ENCODE results near the gene NSF. TPM values are rescaled to one million over a fixed set of nuclear protein-coding genes. Genes with fewer than 3 reads are reported as not detected.

The NSF gene
- total RNA-seq, 1 donor, result 18.7 TPM

GRCh38 chr17:46726206-46726605, 135.7 kb downstream of the NSF start:
- H3K4me1 ChIP-seq (ENCODE audit: insufficient read depth, low read length), result no peaks in the 10 kb centered on the region
- no peaks in the 10 kb centered on the region for H3K9me3 ChIP-seq (ENCODE audit: low read depth, low read length)
- no peaks in the 10 kb centered on the region for H3K27me3 ChIP-seq (ENCODE audit: insufficient read depth, low read length)
- H3K4me3 ChIP-seq (ENCODE audit: low read length), result no peak overlapping the region

GRCh38 chr17:46727572-46728348, 137.3 kb downstream of the NSF start:
- H3K9me3 ChIP-seq (ENCODE audit: low read depth, low read length), result no peaks in the 10 kb centered on the region
- H3K27me3 ChIP-seq (ENCODE audit: insufficient read depth, low read length), result no peaks in the 10 kb centered on the region
- no peak overlapping the region for H3K4me3 ChIP-seq (ENCODE audit: low read length)
- no peaks in the 10 kb centered on the region for H3K4me1 ChIP-seq (ENCODE audit: insufficient read depth, low read length)

- no peak overlapping the region for H3K4me3 ChIP-seq (ENCODE audit: low read length)
- H3K4me1 ChIP-seq (ENCODE audit: insufficient read depth, low read length), result no peaks in the 10 kb centered on the region
- no peaks in the 10 kb centered on the region for H3K9me3 ChIP-seq (ENCODE audit: low read depth, low read length)
- no peaks in the 10 kb centered on the region for H3K27me3 ChIP-seq (ENCODE audit: insufficient read depth, low read length)
These were observed 139.6 kb downstream of the NSF start for GRCh38 chr17:46730026-46730425.

DNA sequence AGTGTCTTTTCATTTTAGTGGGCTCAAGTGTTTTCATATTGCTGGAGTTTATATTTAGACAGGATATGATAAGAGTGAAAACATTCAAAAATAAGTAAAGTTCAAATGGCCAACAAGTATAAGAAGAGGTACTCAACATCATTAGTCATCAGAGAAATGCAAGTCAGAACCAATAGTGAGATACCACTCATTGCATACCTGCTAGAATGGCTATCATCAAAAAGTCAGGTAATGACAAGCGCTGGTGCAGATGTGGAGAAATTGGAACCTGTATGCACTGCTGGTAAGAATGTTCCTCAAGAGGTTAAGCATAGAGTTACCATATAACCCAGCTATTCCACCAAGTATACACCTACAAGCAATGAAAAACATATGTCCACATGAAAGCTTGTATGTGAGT, 140.2 kb downstream of the NSF start:
- peaks cover 2% of the 10 kb centered on the region for H3K4me1 ChIP-seq (ENCODE audit: insufficient read depth, low read length)
- H3K4me3 ChIP-seq (ENCODE audit: low read length), result no peak overlapping the region
- no peaks in the 10 kb centered on the region for H3K27me3 ChIP-seq (ENCODE audit: insufficient read depth, low read length)
- no peaks in the 10 kb centered on the region for H3K9me3 ChIP-seq (ENCODE audit: low read depth, low read length)

- Histone ChIP-seq H3K4me3 (ENCODE audit: low read length) (no peak overlapping the region), H3K9me3 (ENCODE audit: low read depth, low read length) (no peaks in the 10 kb centered on the region), H3K27me3 (ENCODE audit: insufficient read depth, low read length) (no peaks in the 10 kb centered on the region), H3K4me1 (ENCODE audit: insufficient read depth, low read length) (peaks cover 5% of the 10 kb centered on the region)
These were observed 141.7 kb downstream of the NSF start for GRCh38 chr17:46732160-46732559.

DNA sequence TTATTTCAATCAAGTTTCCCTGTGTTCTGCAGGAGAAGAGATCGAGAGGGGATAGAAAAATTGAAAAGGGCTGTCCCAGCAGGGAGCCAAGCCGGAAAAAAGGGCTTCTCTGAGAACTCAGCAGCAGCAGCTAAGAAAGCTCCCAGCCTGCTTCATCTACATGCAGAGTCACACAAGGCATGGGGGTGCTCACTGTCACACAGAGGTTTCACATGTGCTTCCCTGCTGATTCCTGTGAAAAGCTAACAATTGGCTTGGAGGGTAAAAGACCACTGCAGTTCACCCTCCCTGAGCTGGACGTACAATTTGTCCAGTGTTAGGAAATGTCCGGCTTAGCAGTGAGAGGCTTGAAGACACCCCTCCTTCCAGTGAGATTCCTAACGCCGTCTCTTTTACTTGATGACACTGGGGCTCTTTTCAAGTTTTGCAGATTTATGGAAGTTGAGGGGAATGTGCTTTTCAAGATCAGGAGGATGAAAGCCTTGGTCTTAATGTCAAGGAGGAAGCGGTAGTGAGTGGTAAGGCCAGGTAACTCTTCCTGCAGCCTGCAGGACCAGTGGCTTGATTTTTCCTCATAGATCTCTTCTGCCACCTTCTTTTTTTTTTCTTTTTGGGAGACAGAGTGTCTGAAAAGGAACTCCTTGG, 142.4 kb downstream of the NSF start:
- Histone ChIP-seq H3K9me3 (ENCODE audit: low read depth, low read length) (no peaks in the 10 kb centered on the region), H3K4me3 (ENCODE audit: low read length) (no peak overlapping the region), H3K4me1 (ENCODE audit: insufficient read depth, low read length) (peaks cover 5% of the 10 kb centered on the region), H3K27me3 (ENCODE audit: insufficient read depth, low read length) (no peaks in the 10 kb centered on the region)

GRCh38 chr17:46733837-46734475, 143.5 kb downstream of the NSF start:
- Histone ChIP-seq H3K27me3 (ENCODE audit: insufficient read depth, low read length) (no peaks in the 10 kb centered on the region), H3K4me3 (ENCODE audit: low read length) (no peak overlapping the region), H3K9me3 (ENCODE audit: low read depth, low read length) (no peaks in the 10 kb centered on the region), H3K4me1 (ENCODE audit: insufficient read depth, low read length) (peaks cover 5% of the 10 kb centered on the region)

DNA sequence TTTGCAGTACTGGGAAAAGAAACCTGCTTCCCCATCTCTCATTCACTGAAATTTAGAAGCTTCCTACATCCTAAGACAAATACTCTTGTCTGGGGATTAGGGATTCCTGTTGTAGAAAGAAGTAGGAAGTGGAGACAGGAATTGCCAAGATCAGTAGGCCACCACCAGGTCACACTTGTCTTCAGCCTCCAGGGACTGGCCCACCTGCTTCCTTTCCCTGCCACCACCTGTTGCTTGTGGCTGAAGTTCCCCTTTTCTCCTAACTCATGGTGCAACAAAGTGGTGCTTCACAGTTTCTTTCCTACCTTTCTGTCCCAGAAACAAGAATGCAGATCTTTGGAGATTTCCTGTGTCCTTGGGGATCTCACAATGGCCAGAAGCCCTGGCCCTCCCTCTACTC, 145.6 kb downstream of the NSF start:
- no peak overlapping the region for H3K4me3 ChIP-seq (ENCODE audit: low read length)
- H3K27me3 ChIP-seq (ENCODE audit: insufficient read depth, low read length), result no peaks in the 10 kb centered on the region
- H3K4me1 ChIP-seq (ENCODE audit: insufficient read depth, low read length), result peaks cover 5% of the 10 kb centered on the region
- H3K9me3 ChIP-seq (ENCODE audit: low read depth, low read length), result no peaks in the 10 kb centered on the region

- Histone ChIP-seq H3K27me3 (ENCODE audit: insufficient read depth, low read length) (no peaks in the 10 kb centered on the region), H3K4me3 (ENCODE audit: low read length) (no peak overlapping the region), H3K9me3 (ENCODE audit: low read depth, low read length) (no peaks in the 10 kb centered on the region), H3K4me1 (ENCODE audit: insufficient read depth, low read length) (peaks cover 5% of the 10 kb centered on the region)
These were observed 146.9 kb downstream of the NSF start for GRCh38 chr17:46737326-46737725.

DNA sequence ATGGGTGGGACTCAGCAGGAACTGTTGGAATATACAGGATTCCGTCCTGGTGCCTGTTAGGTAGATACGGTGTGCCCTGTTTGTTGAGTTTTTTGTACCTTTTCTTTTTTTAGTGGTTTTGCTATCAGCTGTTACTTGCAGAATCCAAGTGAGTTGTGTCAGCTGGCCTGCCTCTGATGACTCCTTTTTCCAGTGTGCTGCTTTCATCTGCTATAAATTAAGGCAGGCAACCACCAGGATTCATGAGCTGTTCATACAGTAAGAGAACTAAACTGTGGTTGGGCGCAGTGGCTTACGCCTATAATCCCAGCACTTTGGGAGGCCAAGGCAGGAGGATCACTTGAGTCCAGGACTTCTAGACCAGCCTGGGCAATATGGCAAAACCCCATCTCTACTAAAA, 148.1 kb downstream of the NSF start:
- no peaks in the 10 kb centered on the region for H3K9me3 ChIP-seq (ENCODE audit: low read depth, low read length)
- peaks cover 5% of the 10 kb centered on the region for H3K4me1 ChIP-seq (ENCODE audit: insufficient read depth, low read length)
- no peak overlapping the region for H3K4me3 ChIP-seq (ENCODE audit: low read length)
- H3K27me3 ChIP-seq (ENCODE audit: insufficient read depth, low read length), result no peaks in the 10 kb centered on the region

DNA sequence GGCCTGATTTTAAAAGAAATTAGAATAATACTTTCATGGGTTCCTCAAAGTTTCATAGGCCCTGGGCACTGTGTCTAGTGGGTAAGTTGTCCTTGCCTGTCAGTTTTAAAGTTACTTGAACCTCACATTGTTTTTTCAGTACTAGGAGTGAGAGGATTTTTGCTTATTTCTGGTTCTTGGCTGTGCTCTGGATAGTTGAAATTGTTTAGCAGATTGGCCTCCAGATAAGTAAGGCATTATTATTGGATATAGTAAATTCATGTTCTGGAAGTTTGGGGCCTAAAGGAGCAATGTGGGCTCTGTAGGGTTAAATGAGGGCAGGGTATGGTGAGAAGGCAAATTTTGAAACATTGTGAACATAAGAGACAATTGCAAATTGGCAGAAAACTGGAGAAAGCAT, 149.5 kb downstream of the NSF start:
- Histone ChIP-seq H3K27me3 (ENCODE audit: insufficient read depth, low read length) (no peaks in the 10 kb centered on the region), H3K9me3 (ENCODE audit: low read depth, low read length) (no peaks in the 10 kb centered on the region), H3K4me3 (ENCODE audit: low read length) (no peak overlapping the region), H3K4me1 (ENCODE audit: insufficient read depth, low read length) (peaks cover 5% of the 10 kb centered on the region)

- Histone ChIP-seq H3K27me3 (ENCODE audit: insufficient read depth, low read length) (no peaks in the 10 kb centered on the region), H3K4me3 (ENCODE audit: low read length) (no peak overlapping the region), H3K4me1 (ENCODE audit: insufficient read depth, low read length) (no peaks in the 10 kb centered on the region), H3K9me3 (ENCODE audit: low read depth, low read length) (no peaks in the 10 kb centered on the region)
These were observed 150.8 kb downstream of the NSF start for GRCh38 chr17:46741122-46741730.

DNA sequence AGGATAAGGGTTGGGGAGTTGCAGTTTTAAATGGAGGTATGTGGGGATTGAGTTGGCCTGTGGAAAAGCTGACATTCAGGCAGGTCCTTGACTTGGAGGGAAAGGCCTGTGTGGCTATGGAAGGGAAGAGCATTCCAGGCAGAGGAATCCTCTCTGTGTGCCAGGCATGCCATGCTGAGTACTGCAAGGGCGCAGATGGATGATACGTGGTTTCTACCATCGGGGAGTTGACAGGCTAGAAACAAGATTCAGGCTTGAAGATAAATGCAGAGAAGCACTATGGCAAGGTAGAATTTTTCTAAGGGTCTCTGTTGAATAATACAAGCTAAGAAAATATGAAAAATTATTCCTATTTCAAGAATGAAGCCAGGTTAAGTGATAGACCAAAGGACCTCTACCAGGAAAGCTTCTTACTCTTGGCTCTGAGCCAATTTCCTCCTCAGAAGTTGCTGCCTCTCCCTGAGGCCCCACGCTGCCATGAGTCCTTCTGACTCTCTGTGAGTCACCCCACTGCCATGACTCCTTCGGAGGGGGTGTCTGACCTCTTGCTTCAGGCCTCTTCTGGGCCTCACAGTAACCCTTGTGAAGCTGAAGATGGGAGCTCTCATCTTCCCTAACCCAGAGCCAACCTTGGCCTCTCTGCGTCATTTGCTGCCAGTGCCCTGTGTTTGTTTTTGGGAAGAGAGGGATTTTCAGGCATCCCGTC, 152.2 kb downstream of the NSF start:
- H3K27me3 ChIP-seq (ENCODE audit: insufficient read depth, low read length), result no peaks in the 10 kb centered on the region
- no peak overlapping the region for H3K4me3 ChIP-seq (ENCODE audit: low read length)
- no peaks in the 10 kb centered on the region for H3K4me1 ChIP-seq (ENCODE audit: insufficient read depth, low read length)
- H3K9me3 ChIP-seq (ENCODE audit: low read depth, low read length), result no peaks in the 10 kb centered on the region

DNA sequence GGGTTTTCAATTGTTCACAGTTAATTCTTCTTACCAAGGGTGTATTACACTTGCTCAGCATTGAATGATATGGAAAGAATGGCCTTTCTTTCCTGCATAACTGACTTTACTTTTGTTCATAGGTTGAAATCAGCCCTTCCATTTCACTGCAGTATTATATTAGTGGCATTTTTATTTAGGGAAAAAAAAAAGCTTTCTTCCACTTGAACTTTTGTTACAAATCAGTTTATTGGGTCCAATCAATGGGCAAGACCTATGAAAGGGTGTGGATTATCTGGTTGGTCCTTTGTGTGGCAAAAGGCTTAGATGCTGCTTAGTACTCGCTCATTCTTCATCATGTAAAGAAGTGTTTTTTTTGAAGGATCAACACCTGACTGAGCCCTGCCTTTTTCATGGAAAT, 154.0 kb downstream of the NSF start:
- Histone ChIP-seq H3K27me3 (ENCODE audit: insufficient read depth, low read length) (no peaks in the 10 kb centered on the region), H3K4me1 (ENCODE audit: insufficient read depth, low read length) (no peaks in the 10 kb centered on the region)

DNA sequence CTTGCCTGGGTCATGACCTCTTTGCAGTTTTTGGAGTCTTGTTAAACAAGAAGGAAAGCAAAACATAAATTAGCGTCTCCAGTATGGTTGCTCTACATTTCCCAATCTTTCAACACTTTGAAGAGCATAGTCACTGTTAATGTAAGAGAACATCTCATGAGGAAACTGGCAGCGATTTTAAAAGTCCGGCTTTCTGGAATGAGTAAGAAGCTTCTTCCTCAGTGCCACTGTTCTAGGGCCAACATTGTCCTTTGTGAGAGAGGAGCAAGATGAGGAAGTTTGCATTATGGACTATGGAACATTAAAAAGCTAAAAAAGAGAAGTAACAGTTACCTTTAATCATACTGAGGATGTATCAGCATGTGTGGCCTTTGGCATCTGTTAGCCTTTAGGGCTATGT, 154.9 kb downstream of the NSF start:
- Histone ChIP-seq H3K4me3 (ENCODE audit: low read length) (no peak overlapping the region), H3K27me3 (ENCODE audit: insufficient read depth, low read length) (no peaks in the 10 kb centered on the region), H3K9me3 (ENCODE audit: low read depth, low read length) (no peaks in the 10 kb centered on the region), H3K4me1 (ENCODE audit: insufficient read depth, low read length) (no peaks in the 10 kb centered on the region)

More for the DNA sequence above, 154.0 kb downstream of the NSF start:
- Histone ChIP-seq H3K4me3 (ENCODE audit: low read length) (no peak overlapping the region), H3K9me3 (ENCODE audit: low read depth, low read length) (no peaks in the 10 kb centered on the region)
